GM10266 (cell line): ENCODE measurements around the gene NDUFS2.

Experiments used
- DNase-seq: peaks from one replicate; pipeline ENCODE4 v3.0.0; 2012; ENCODE audit errors: extremely low spot score
- TF ChIP-seq, protein P1 (sequence below): IDR thresholded peaks from 2 replicates; pipeline ENCODE4 v1.5.1; 2012; ENCODE audit warnings: mild to moderate bottlenecking, low read depth; ENCODE audit not compliant: control insufficient read depth, insufficient read depth; ENCODE audit errors: missing control alignments

NDUFS2 gene

DNA sequence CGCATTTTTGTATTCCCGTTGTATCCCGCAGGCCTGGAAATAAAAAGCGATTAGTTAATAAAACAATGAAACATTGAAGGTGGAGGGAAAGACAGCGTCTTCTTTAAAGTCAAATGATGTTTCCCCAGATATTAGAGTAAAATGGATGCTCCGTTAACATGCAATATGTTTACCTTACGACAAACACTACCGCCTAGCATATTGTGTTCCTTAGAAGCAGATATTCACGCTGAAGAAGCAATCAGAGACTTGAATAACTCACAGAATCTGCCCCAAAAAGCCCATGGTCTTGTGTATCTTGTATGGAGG, 24.3 kb upstream of the NDUFS2 start:
- DNase-seq, result no peak
- TF ChIP-seq, protein P1, sequence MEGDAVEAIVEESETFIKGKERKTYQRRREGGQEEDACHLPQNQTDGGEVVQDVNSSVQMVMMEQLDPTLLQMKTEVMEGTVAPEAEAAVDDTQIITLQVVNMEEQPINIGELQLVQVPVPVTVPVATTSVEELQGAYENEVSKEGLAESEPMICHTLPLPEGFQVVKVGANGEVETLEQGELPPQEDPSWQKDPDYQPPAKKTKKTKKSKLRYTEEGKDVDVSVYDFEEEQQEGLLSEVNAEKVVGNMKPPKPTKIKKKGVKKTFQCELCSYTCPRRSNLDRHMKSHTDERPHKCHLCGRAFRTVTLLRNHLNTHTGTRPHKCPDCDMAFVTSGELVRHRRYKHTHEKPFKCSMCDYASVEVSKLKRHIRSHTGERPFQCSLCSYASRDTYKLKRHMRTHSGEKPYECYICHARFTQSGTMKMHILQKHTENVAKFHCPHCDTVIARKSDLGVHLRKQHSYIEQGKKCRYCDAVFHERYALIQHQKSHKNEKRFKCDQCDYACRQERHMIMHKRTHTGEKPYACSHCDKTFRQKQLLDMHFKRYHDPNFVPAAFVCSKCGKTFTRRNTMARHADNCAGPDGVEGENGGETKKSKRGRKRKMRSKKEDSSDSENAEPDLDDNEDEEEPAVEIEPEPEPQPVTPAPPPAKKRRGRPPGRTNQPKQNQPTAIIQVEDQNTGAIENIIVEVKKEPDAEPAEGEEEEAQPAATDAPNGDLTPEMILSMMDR, result no peak

DNA sequence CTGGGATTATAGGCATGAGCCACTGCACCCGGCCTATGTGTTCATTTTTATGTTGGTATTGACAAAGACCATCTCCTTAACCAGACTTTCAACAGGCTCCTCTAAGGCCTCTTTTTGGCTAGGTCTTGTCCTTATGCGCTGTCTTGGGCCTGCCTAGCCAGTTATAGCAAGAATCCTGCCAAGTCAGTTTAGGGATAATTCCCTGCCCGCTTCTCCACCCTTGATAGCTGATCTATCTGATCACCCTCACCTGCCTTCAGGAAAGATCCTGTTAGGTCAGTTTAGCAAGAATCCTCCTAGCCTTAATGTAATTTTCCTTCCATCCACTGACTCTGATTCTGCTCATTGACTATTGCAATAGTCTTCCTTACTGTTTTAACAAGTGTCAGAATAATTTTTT, 22.5 kb upstream of the NDUFS2 start:
- TF ChIP-seq, protein P1, result no peak
- DNase-seq, result no peak

DNA sequence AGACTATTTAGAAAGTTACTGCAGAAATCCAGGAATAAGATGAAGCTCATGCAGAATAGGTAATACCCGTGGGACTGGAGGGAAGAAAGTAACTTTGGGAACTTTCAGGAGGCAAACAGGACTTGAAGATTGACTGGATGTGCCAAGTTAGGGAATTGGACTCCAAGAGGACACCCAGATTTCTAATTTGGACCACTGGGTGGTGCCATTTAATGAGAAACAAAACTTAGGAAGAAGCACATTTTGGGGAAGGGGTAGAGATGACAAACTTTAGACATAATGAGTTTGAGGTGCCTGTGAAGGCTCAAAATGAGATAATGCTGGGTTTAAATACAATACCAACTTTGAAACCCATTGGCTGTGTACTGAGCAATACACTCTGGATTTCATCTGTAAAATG, 21.5 kb upstream of the NDUFS2 start:
- DNase-seq, result no peak
- TF ChIP-seq, protein P1, result peak; percentile 33

DNA sequence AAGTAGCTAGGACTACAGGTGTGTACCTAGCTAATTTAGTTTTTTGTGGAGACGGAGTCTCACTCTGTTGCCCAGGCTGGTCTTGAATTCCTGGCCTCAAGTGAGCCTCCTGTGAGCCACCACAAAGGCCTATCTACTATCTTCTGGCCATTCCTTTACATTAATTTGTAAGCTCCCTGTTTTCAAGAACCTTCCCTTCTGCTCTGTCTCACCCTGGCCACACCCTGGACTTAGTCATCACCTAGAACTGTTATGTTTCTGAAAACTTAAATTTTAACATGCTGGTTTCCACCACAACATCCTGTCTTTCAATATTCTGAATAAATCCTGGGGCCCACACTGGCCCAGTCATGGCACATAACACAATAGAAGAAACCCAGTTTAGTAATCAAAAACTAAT, 20.0 kb upstream of the NDUFS2 start:
- peak; percentile 54 for DNase-seq
- TF ChIP-seq, protein P1, result no peak

DNA sequence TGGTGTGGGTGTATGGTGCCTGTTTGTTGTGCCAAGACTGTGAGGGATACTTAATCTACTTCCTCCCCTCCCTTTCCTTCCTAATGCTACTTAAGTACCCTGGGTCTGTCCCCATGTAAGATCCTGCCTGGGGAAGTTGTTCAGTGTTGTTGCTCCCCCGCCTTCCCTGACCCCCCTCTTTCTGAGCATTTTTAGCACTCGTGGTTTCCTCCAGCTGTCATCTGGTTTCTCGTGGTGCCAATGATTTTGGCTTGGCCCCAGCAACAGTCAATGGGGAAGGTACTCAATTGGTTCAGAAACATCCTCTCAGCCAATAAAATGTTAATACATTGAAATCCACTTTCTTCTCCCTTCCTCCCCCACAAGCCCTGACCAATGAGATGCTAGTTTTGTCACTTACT, 16.9 kb upstream of the NDUFS2 start:
- TF ChIP-seq, protein P1, result no peak
- peak; percentile 90 for DNase-seq

DNA sequence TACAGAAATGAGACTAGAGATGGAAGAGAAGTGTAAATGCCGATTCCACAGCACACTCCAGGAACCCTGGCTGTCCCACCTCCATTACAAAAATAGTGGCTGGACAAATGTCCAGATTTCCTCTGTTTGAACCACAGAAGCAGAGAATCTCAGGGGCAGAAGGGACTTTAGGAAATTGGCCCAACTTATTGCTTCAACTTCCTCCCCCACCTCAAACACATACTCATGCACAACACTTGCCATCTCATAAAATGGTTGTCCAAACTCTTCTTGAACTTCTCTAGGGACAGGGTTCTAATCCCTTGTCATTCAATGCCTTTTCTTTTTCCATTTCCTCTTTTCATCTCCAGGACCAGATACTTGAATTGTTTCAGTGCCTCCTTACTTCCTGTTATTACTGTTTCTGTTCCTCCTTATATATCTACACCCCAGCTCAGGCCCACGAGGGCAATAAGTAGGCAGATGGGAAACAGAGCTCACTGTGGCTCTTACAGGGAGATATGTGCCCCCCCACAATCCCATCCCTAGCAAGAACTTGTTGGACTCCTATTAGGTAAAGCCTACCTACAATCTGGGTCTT, 16.3 kb upstream of the NDUFS2 start:
- TF ChIP-seq, protein P1, result no peak
- DNase-seq, result no peak

DNA sequence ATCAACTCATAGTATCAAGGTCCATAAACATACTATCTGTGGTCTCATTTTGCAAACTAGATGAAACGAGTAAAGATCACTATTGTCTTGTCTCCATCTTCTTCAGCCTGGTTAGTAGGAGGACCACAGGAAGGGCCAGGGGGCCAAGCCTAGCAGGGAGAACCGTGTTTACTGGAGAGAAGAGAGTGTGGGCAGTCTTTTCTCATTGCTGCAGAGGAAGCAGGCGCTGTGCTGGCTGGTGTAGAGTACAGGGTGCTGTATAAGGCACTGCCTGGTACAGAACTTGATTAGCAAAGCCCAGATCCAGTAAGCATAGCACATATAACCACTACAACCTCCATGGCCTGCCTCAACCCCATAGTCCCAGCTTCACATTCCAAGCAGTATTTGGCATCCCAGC, 14.9 kb upstream of the NDUFS2 start:
- TF ChIP-seq, protein P1, result no peak
- DNase-seq, result no peak

DNA sequence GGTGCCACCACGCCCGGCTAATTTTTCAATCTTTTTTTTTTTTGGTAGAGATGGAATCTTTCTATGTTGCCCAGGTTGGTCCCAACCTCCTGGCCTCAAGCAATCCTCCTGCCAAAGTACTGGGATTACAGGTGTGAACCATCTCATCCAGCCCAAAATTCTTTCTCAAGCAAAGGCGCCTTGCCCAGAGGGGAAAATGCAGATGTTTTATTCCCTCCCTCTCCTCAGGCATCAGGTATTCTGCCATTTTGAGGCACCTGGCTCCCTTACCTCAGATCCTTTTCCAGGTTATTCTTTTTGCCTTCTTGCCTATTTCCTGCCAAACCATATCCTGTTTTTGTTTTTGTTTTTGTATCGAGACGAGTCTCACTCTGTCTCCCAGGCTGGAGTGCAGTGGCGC, 13.8 kb upstream of the NDUFS2 start:
- TF ChIP-seq, protein P1, result no peak

More for the DNA sequence above, 13.8 kb upstream of the NDUFS2 start:
- no peak for DNase-seq
